TTC549 (cell line): ENCODE measurements around the gene AGPAT3.

Experiments used
- FAIRE-seq: peaks from 2 replicates; lab custom pipeline; 2012; peaks lifted over from hg19 to GRCh38; lab: Jason Lieb, UNC

AGPAT3 gene

GRCh38 chr21:44003307-44003966 is 138.4 kb downstream of the AGPAT3 start:
- no peak for FAIRE-seq

DNA sequence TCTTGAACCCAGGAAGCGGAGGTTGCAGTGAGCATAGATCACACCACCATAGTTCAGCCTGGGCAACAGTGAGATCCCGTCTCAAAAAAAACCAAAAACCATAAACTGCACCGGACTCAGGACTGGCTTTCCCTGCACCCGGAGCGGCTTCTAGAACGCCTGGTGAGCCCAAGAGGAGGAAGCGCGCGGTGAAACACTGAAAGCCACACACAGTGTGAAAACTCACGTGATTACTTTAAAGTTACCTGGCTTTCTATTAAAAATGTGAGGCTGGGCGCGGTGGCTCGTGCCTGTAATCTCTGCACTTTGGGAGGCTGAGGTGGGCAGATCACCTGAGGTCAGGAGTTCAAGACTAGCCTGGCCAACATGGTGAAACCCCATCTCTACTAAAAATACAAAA is 140.0 kb downstream of the AGPAT3 start:
- no peak for FAIRE-seq

GRCh38 chr21:44005593-44005992 is 140.6 kb downstream of the AGPAT3 start:
- no peak for FAIRE-seq

DNA sequence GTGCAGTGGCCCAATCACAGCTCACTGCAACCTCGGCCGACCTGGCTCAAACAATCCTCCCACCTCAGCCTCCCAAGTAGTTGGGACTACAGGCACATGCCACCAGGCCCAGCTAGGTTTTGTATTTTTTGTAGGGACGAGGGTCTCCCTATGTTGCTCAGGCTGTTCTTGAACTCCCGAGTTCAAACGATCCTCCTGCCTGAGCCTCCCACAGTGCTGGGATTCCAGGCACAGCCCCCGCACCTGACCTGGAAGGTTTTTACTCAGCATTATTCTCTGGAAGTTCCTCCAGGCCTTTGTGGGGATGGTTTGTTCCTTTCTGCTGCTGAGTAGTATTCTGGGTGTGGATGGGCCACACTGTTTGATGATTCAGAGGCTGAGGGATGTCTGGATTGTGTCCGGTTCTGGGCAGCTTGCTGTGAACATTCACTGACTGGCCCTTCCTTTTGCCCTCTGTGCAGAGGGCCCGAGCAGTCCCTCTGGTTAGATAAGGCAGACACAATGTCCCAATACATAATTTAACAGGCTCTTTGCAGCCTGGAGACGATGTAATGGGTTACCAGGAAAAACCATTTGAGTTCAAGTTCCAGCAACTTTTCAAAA is 141.1 kb downstream of the AGPAT3 start:
- FAIRE-seq: no peak

DNA sequence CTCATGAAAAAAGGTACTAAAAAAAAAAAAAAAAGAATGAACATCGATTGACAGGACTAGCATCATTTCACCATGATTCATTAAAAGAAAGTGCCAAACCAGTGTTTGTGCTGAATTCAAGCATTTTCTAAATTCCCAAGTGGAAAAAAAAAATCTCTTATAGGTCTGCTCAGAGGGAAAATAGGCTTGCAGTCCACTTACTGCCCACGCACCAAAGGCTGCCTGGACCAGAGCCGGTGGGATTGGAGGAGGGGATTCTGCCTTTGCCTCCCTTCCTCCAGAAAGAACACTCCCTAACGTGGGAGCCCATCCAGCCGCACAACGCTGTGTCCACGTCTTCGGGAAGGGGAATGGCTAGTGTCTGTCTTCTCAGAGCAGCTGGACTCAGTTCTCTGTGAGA is 141.6 kb downstream of the AGPAT3 start:
- no peak for FAIRE-seq

GRCh38 chr21:44010429-44010828 is 145.4 kb downstream of the AGPAT3 start:
- FAIRE-seq: no peak

GRCh38 chr21:44011123-44011522 is 146.1 kb downstream of the AGPAT3 start:
- no peak for FAIRE-seq

- no peak for FAIRE-seq
Observed at GRCh38 chr21:44011579-44012473, 146.8 kb downstream of the AGPAT3 start, which contains the start of gene TRAPPC10. TRAPPC10 (plus strand) TSS chr21:44012309; CDS start chr21:44012494, 185 bp downstream.

DNA sequence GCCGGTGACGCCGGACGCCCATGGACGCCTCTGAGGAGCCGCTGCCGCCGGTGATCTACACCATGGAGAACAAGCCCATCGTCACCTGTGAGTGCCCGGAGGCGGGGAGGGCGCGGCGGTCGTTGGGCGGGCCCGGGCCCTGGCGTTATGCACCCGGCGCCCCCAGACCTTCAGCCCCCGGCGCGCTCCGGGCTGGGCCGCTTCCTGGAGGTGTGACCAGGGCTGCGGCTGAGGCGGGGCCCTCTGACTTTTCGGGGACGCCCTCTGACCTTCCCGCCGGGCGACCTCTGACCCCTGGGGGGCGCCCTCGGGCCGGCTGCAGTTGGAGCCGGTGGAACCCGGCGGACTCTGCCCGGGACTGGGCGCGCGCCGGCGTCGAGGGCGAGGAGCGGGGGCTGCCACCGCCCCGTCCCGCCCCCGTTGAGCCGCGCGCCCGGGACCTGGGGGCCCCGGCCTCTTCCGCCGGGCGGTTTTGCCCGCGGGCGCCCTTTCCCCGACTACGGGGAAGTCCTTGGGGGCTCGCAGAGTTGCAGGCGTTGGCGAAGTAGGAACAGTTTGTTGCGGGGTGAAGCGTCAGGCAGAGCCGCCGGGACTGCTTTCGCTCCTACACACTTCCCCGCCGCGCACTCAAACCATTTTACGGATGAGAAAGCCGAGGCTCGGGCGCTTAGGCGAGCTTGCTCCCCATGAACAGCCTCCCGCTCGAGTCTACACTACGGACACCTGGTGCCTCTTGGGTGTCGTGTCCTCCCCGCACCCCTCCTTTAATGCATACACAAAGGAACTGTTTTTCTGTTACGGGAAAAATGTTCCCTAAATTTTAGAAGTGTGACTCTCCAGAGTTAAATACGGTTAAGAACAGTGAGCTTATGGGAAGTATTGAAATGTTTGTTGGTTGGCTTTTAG is 147.7 kb downstream of the AGPAT3 start:
- FAIRE-seq: no peak

DNA sequence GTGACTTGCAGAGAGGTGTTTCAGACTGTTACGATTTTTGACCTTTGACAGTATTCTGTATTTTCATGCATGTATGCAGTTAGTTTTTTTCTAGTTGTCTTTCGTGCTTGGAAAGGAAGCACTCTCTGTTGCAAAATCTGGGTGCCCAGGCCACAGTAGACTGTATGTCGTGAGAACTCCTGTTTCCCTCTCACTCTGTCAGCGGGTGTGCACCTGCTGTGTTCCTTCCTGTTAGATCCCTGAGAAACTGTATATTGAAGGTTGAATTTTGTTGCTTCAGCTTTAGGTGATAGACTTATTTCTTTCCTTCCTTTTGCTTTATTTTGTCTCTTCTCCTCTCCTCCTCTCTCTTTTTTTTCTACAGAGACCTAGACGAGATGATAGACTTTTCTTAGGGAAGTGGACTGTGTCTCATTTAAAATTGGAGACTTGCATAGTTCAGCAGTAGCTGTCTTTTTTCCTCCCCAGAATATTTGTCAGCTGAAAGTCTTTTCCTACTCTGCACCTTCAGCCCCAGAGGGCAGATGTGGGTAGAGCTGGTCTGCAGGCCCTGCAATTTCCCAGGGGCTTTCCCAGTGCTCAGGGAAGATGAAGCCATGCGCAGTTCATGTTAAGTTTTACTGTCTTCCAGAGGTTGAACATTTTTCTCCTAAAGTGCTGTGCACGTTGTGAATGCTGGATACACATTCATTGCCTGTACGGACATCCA is 148.5 kb downstream of the AGPAT3 start:
- FAIRE-seq: no peak

GRCh38 chr21:44017601-44018000 is 152.6 kb downstream of the AGPAT3 start:
- FAIRE-seq: no peak

DNA sequence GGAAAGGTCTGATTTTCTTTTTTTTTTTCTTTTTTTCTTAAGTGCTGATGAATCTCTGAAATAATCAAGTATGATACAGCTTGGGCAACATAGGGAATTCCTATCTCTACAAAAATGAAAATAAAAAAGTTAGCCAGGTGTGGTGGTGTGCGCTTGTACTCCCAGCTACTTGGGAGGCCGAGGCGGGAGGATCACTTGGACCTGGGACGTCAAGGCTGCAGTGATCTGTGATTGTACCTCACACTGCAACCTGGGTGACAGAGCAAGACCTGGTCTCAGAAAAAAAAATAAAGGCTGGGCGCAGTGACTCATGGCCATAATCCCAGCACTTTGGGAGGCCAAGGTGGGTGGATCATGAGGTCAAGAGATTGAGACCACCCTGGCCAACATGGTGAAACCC is 153.1 kb downstream of the AGPAT3 start:
- no peak for FAIRE-seq

- no peak for FAIRE-seq
Observed at GRCh38 chr21:44018813-44019567, 154.0 kb downstream of the AGPAT3 start.

GRCh38 chr21:44019568-44019958 is 154.5 kb downstream of the AGPAT3 start:
- FAIRE-seq: no peak

- no peak for FAIRE-seq
Observed at GRCh38 chr21:44020551-44020950, 155.5 kb downstream of the AGPAT3 start.

DNA sequence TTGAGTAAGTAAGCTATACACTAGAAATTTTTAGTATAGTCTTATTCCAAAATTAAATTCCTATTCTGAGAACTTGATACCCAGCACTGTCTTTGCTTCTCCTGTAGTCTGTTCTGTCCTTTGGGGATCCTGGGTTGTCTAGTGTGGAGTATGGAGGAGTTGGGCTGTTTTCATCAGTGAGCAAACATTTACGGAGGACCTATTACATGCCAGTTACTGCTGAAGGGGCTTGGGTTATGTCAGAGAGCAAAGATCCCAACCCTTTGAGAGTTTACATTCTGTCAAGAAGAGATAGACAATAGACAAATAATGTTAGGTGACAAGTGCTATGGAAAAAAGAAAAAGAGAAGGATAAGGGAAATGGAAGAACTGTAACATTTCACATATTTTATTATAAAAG is 156.0 kb downstream of the AGPAT3 start:
- no peak for FAIRE-seq

GRCh38 chr21:44024257-44024656 is 159.2 kb downstream of the AGPAT3 start:
- no peak for FAIRE-seq

DNA sequence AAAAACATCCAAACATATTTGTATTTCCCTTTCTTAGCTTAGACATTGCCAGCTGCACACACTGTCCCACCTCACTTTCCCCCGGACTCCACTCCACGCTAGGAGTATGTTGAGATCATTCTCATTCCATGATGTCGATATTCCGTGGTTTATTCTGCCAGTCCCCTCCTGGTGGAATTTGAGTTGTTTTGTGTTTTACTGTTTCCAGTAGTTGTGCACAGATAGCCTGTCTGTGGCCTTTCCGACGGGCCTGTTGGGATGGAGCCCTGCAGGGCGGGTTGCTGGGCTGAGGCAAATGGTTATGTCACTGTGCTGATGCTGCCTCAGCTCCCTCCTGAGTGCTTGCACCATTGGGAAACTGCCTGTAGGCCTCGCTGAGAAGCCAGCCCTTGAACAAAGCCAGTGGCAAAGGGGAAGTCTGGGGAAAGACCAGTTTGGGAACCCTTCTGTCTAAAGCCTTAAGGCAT is 159.9 kb downstream of the AGPAT3 start:
- no peak for FAIRE-seq

DNA sequence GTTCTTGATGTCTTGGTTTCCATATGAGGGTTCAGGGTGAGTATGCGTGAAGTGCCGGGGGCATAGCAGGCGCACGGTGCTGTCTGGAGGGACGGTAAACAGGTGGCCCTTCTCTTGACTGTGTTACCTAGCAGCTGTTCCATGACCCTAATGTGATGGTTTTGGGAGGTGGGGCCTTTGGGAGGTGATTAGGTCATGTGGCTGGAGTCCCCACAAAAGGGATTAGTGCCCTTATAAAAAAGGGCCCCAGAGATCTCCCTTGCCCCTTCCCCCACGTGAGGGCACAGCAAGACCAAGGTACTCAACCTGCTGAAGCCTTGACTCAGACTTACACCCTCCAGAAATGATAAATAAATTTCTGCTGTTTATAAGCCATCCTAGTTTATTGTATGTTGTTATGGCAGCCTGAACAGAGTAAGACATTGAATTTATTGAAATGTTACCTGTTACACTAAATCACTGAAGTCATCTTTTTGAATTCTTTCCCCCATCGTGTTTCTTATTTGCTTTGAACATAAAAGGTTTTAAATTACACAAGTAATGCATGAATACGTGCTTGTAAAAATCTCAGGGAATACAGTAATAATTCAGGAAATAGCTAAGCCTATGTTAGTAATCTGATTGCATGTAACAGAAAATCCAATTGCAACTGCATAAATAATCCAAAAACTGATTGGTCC is 162.7 kb downstream of the AGPAT3 start:
- no peak for FAIRE-seq

DNA sequence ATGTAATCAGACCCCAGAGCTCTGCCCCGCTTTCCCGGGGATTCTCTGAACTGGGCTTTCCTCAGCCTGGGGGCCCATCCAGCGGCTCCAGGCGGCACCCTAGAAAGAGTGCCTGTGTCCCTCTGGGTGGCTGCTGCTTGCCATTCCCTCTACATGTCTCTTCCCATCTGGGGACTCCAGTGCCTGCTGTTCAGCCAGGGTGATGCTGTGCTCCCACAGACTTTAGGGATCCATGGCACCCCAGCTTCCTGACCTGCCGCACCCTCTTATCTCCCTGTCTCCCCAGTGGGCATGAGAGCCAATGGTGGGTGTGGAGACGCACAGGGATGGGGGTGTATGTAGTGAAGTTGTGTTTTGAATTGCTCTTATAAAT is 163.2 kb downstream of the AGPAT3 start:
- no peak for FAIRE-seq
